ENCODE data around the gene NUP93.

DNA sequence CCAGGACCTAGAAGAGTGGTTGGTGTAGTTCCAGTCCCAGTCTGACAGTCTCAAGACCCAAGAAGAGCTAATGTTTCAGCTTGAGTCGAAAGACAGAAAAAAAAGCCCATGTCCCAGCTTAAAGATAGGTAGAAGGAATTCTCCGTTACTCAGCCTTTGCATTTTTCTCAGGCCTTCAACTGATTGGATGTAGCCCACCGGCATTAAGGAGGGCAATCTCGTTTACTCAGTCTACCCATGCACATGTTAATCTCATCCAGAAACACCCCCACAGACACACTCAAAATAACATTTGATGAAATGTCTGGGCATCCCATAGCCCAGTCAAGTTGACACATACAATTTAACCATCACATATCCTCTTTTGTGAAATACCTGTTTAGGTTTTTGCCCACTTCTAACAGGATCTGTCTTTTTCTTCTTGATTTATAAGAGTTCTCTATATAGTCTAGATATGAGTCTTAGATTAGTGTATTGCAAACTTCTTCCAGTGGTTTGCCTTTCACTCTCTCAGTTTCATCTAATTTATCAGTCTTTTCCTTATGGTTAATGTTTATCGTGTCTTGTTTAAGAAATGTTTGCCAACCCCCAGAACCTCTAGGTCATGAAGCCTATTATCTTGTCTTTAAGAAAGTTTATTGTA, 7.6 kb upstream of the NUP93 start:
- TF ChIP-seq, protein P1, sequence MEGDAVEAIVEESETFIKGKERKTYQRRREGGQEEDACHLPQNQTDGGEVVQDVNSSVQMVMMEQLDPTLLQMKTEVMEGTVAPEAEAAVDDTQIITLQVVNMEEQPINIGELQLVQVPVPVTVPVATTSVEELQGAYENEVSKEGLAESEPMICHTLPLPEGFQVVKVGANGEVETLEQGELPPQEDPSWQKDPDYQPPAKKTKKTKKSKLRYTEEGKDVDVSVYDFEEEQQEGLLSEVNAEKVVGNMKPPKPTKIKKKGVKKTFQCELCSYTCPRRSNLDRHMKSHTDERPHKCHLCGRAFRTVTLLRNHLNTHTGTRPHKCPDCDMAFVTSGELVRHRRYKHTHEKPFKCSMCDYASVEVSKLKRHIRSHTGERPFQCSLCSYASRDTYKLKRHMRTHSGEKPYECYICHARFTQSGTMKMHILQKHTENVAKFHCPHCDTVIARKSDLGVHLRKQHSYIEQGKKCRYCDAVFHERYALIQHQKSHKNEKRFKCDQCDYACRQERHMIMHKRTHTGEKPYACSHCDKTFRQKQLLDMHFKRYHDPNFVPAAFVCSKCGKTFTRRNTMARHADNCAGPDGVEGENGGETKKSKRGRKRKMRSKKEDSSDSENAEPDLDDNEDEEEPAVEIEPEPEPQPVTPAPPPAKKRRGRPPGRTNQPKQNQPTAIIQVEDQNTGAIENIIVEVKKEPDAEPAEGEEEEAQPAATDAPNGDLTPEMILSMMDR (IDR thresholded peaks at IDR 0.05): no peak
- TF ChIP-seq ZBTB33 (IDR thresholded peaks at IDR 0.05; ENCODE audit: borderline replicate concordance, low read depth) (no peak), SIN3A (IDR thresholded peaks at IDR 0.05; ENCODE audit: borderline replicate concordance, low read depth, low read length) (no peak), POLR2AphosphoS5 (IDR thresholded peaks at IDR 0.05; ENCODE audit: low read depth, low read length) (no peak), JUND (IDR thresholded peaks at IDR 0.05) (no peak), RFX5 (IDR thresholded peaks at IDR 0.05; ENCODE audit: low read length) (no peak), GABPA (IDR thresholded peaks at IDR 0.05; ENCODE audit: low read depth) (no peak), CHD2 (IDR thresholded peaks at IDR 0.05; ENCODE audit: low read length, partially characterized antibody) (no peak), RAD21 (IDR thresholded peaks at IDR 0.05; ENCODE audit: low read length) (no peak), TAF1 (IDR thresholded peaks at IDR 0.05; ENCODE audit: borderline replicate concordance, low read depth, low read length) (no peak), YY1 (IDR thresholded peaks at IDR 0.05; ENCODE audit: low read depth) (no peak), FOXJ3 (CRISPR knock-in tag; IDR thresholded peaks at IDR 0.05) (no peak), EP300 (IDR thresholded peaks at IDR 0.05; ENCODE audit: borderline replicate concordance in 1 of 2, low read depth in 1 of 2, low read length in 1 of 2) (no peak), FOXM1 (IDR thresholded peaks at IDR 0.05; ENCODE audit: low read depth) (no peak)
